ENCODE data around the gene RAPGEF6.
"Not testable (repeated sequence)": the region's sequence is repeated elsewhere in the genome, so short reads cannot be mapped to it uniquely, and the experiment has no call there.

The RAPGEF6 gene

GRCh38 chr5:131607903-131608540, 27.0 kb downstream of the RAPGEF6 start:
- Mint-ChIP-seq H3K4me1 (no peaks in the 10 kb centered on the region), H3K27me3 (ENCODE audit: low read depth, poor library complexity) (no peaks in the 10 kb centered on the region), H3K4me3 (no peak overlapping the region), H3K27ac (no peak overlapping the region), H3K9me3 (no peaks in the 10 kb centered on the region), H3K36me3 (ENCODE audit: low read depth) (peaks cover 19% of the 10 kb centered on the region)
- DNase-seq = no peak
- no peak for TF ChIP-seq CTCF (IDR thresholded peaks at IDR 0.05)

- Mint-ChIP-seq H3K36me3 (ENCODE audit: low read depth) (peaks cover 23% of the 10 kb centered on the region), H3K9me3 (no peaks in the 10 kb centered on the region), H3K27me3 (ENCODE audit: low read depth, poor library complexity) (no peaks in the 10 kb centered on the region), H3K4me3 (no peak overlapping the region), H3K4me1 (no peaks in the 10 kb centered on the region), H3K27ac (no peak overlapping the region)
- TF ChIP-seq CTCF (IDR thresholded peaks at IDR 0.05) = no peak
- no peak for DNase-seq
These were observed 27.6 kb downstream of the RAPGEF6 start for GRCh38 chr5:131607418-131607817.

- Mint-ChIP-seq H3K27ac (no peak overlapping the region), H3K4me1 (no peaks in the 10 kb centered on the region), H3K9me3 (no peaks in the 10 kb centered on the region), H3K27me3 (ENCODE audit: low read depth, poor library complexity) (no peaks in the 10 kb centered on the region), H3K4me3 (no peak overlapping the region), H3K36me3 (ENCODE audit: low read depth) (peaks cover 35% of the 10 kb centered on the region)
- no peak for TF ChIP-seq CTCF (IDR thresholded peaks at IDR 0.05)
- no peak for DNase-seq
These were observed 29.9 kb downstream of the RAPGEF6 start for GRCh38 chr5:131605086-131605485.

- Mint-ChIP-seq H3K9me3 (peaks cover 38% of the 10 kb centered on the region), H3K4me3 (no peak overlapping the region), H3K36me3 (ENCODE audit: low read depth) (peaks cover 68% of the 10 kb centered on the region), H3K27ac (no peak overlapping the region), H3K27me3 (ENCODE audit: low read depth, poor library complexity) (no peaks in the 10 kb centered on the region), H3K4me1 (peaks cover 6% of the 10 kb centered on the region)
- DNase-seq = no peak
- TF ChIP-seq CTCF (IDR thresholded peaks at IDR 0.05) = no peak
These were observed 39.7 kb downstream of the RAPGEF6 start for GRCh38 chr5:131595088-131596033.

- no peak for DNase-seq
- Mint-ChIP-seq H3K27me3 (ENCODE audit: low read depth, poor library complexity) (no peaks in the 10 kb centered on the region), H3K4me1 (peaks cover 6% of the 10 kb centered on the region), H3K27ac (no peak overlapping the region), H3K36me3 (ENCODE audit: low read depth) (peaks cover 57% of the 10 kb centered on the region), H3K9me3 (peaks cover 38% of the 10 kb centered on the region), H3K4me3 (no peak overlapping the region)
- TF ChIP-seq CTCF (IDR thresholded peaks at IDR 0.05) = no peak
These were observed 41.1 kb downstream of the RAPGEF6 start for GRCh38 chr5:131593921-131594320.

- H3K4me1 Mint-ChIP-seq, H3K4me3 Mint-ChIP-seq: not testable (repeated sequence)
- H3K27ac Mint-ChIP-seq = peak overlapping the region; percentile 62
These were observed 41.6 kb downstream of the RAPGEF6 start for GRCh38 chr5:131593436-131593835.

More at GRCh38 chr5:131593436-131593835, 41.6 kb downstream of the RAPGEF6 start:
- H3K9me3 Mint-ChIP-seq = peaks cover 38% of the 10 kb centered on the region
- DNase-seq; H3K27me3 Mint-ChIP-seq (ENCODE audit: low read depth, poor library complexity): not testable (repeated sequence)
- peaks cover 52% of the 10 kb centered on the region for H3K36me3 Mint-ChIP-seq (ENCODE audit: low read depth)
